ENCODE measurements around the gene HYI. TPM values are rescaled to one million over a fixed set of nuclear protein-coding genes. Genes with fewer than 3 reads are reported as not detected.

The HYI gene
- total RNA-seq, 1 donor from 2014 or later, result 28.7 TPM

GRCh38 chr1:43447891-43448708, 5.6 kb downstream of the HYI start:
- no peak for TF ChIP-seq CTCF (IDR thresholded peaks at IDR 0.05; ENCODE audit: insufficient read depth, low read length, severe bottlenecking)
- H3K36me3 ChIP-seq (ENCODE audit: control insufficient read depth, insufficient read depth, low read length), result peaks cover 50% of the 10 kb centered on the region

GRCh38 chr1:43446881-43447835, 6.6 kb downstream of the HYI start:
- no peak for DNase-seq (ENCODE audit: low read depth)
- no peak for TF ChIP-seq CTCF (IDR thresholded peaks at IDR 0.05; ENCODE audit: insufficient read depth, low read length, severe bottlenecking)
- FAIRE-seq, result peak; percentile 90
- Histone ChIP-seq H3K27me3 (ENCODE audit: control insufficient read depth, insufficient read depth, low read length) (no peaks in the 10 kb centered on the region), H3K36me3 (ENCODE audit: control insufficient read depth, insufficient read depth, low read length) (peaks cover 58% of the 10 kb centered on the region), H3K4me3 (ENCODE audit: low read depth, low read length) (no peak overlapping the region)

More at GRCh38 chr1:43447891-43448708, 5.6 kb downstream of the HYI start:
- Histone ChIP-seq H3K4me3 (ENCODE audit: low read depth, low read length) (no peak overlapping the region), H3K27me3 (ENCODE audit: control insufficient read depth, insufficient read depth, low read length) (no peaks in the 10 kb centered on the region)
- no peak for FAIRE-seq
- DNase-seq (ENCODE audit: low read depth), result no peak

GRCh38 chr1:43446388-43446740, 7.4 kb downstream of the HYI start:
- FAIRE-seq, result peak; percentile 89
- peaks cover 58% of the 10 kb centered on the region for H3K36me3 ChIP-seq (ENCODE audit: control insufficient read depth, insufficient read depth, low read length)
- no peak for DNase-seq (ENCODE audit: low read depth)

GRCh38 chr1:43445606-43446387, 7.9 kb downstream of the HYI start:
- DNase-seq (ENCODE audit: low read depth), result no peak
- Histone ChIP-seq H3K27me3 (ENCODE audit: control insufficient read depth, insufficient read depth, low read length) (no peaks in the 10 kb centered on the region), H3K36me3 (ENCODE audit: control insufficient read depth, insufficient read depth, low read length) (peaks cover 60% of the 10 kb centered on the region), H3K4me3 (ENCODE audit: low read depth, low read length) (no peak overlapping the region)
- no peak for TF ChIP-seq CTCF (IDR thresholded peaks at IDR 0.05; ENCODE audit: insufficient read depth, low read length, severe bottlenecking)
- no peak for FAIRE-seq

More at GRCh38 chr1:43446388-43446740, 7.4 kb downstream of the HYI start:
- TF ChIP-seq CTCF (IDR thresholded peaks at IDR 0.05; ENCODE audit: insufficient read depth, low read length, severe bottlenecking), result no peak
- Histone ChIP-seq H3K4me3 (ENCODE audit: low read depth, low read length) (no peak overlapping the region), H3K27me3 (ENCODE audit: control insufficient read depth, insufficient read depth, low read length) (no peaks in the 10 kb centered on the region)

- H3K36me3 ChIP-seq (ENCODE audit: control insufficient read depth, insufficient read depth, low read length), result peaks cover 61% of the 10 kb centered on the region
- TF ChIP-seq CTCF (IDR thresholded peaks at IDR 0.05; ENCODE audit: insufficient read depth, low read length, severe bottlenecking), result no peak
- DNase-seq (ENCODE audit: low read depth), result no peak
- H3K4me3 ChIP-seq (ENCODE audit: low read depth, low read length), result no peak overlapping the region
- FAIRE-seq, result no peak
- no peaks in the 10 kb centered on the region for H3K27me3 ChIP-seq (ENCODE audit: control insufficient read depth, insufficient read depth, low read length)
Observed at GRCh38 chr1:43444836-43445235, 8.9 kb downstream of the HYI start.

Measured in bronchial epithelial cell (primary cell).